ENCODE measurements around the gene FARP1.

- no peak for TF ChIP-seq CTCF (IDR thresholded peaks at IDR 0.05; ENCODE audit: insufficient read depth, low read depth, low read length)
- TF ChIP-seq EZH2 (IDR thresholded peaks at IDR 0.05; ENCODE audit: insufficient read depth, low read length) = no peak
These were observed 353.0 kb downstream of the FARP1 start for GRCh38 chr13:98495627-98496478.

All from astrocyte (in vitro differentiated cells and primary cell).